ENCODE measurements around the gene GPR160. TPM values are rescaled to one million over a fixed set of nuclear protein-coding genes. Genes with fewer than 3 reads are reported as not detected.

The GPR160 gene
- total and polyA plus RNA-seq, 2 donors (not counting 1 experiment from before 2014, with no cell fraction given): 0.50 to 0.58 TPM

DNA sequence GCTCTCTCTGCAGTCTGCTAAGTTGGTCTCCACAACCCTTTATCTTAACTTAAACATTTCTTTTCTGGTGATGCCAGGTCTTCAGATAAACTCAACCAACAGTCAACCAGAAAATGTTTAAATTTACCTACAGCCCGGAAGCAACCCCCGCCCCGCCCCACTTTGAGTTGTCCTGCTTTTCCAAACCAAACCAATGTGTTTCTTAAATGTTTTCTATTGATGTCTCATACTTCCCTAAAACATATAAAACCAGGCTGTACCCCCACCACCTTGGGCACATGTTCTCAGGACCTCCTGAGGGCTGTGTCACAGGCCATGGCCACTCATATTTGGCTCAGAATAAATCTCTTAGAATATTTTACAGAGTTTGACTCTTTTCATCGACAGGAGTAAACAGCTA, 13.2 kb upstream of the GPR160 start:
- no peaks in the 10 kb centered on the region for H4K20me1 ChIP-seq (ENCODE audit: control insufficient read depth, extremely low read depth, insufficient read depth, low read length)
- no peaks in the 10 kb centered on the region for H3K27me3 ChIP-seq (ENCODE audit: control insufficient read depth, insufficient read depth, low read length)
- H3K4me1 ChIP-seq (ENCODE audit: control insufficient read depth, extremely low read depth, insufficient read depth, low read length): no peaks in the 10 kb centered on the region
- no peak overlapping the region for H3K27ac ChIP-seq (ENCODE audit: insufficient read depth, low read length)
- H3K9ac ChIP-seq (ENCODE audit: insufficient read depth, low read length): no peak overlapping the region
- H3K4me3 ChIP-seq (replicated peaks in 1 of 4; ENCODE audit: control extremely low read depth in 1 of 4, insufficient read depth in 1 of 4, low read depth in 3 of 4, low read length in 4 of 4): no peak overlapping the region
- H2AFZ ChIP-seq (ENCODE audit: low read length): no peak overlapping the region
- H3K79me2 ChIP-seq (ENCODE audit: control insufficient read depth, insufficient read depth, low read length): no peaks in the 10 kb centered on the region
- DNase-seq (ENCODE audit: low read depth in 2 of 2): no peak
- no peaks in the 10 kb centered on the region for H3K36me3 ChIP-seq (ENCODE audit: control insufficient read depth, insufficient read depth, low read length)
- no peak overlapping the region for H3K4me2 ChIP-seq (ENCODE audit: extremely low read depth, insufficient read depth, low read length)
- no peaks in the 10 kb centered on the region for H3K9me3 ChIP-seq (ENCODE audit: control insufficient read depth, insufficient read depth, low read depth, low read length)
- no peak for TF ChIP-seq EZH2 (IDR thresholded peaks at IDR 0.05; ENCODE audit: low read length, missing control alignments)
- TF ChIP-seq, protein P1, sequence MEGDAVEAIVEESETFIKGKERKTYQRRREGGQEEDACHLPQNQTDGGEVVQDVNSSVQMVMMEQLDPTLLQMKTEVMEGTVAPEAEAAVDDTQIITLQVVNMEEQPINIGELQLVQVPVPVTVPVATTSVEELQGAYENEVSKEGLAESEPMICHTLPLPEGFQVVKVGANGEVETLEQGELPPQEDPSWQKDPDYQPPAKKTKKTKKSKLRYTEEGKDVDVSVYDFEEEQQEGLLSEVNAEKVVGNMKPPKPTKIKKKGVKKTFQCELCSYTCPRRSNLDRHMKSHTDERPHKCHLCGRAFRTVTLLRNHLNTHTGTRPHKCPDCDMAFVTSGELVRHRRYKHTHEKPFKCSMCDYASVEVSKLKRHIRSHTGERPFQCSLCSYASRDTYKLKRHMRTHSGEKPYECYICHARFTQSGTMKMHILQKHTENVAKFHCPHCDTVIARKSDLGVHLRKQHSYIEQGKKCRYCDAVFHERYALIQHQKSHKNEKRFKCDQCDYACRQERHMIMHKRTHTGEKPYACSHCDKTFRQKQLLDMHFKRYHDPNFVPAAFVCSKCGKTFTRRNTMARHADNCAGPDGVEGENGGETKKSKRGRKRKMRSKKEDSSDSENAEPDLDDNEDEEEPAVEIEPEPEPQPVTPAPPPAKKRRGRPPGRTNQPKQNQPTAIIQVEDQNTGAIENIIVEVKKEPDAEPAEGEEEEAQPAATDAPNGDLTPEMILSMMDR (conservative IDR thresholded peaks at IDR 0.05 in 1 of 2, IDR thresholded peaks at IDR 0.05 in 1 of 2; ENCODE audit: low read depth in 1 of 2, low read length in 2 of 2): no peak

DNA sequence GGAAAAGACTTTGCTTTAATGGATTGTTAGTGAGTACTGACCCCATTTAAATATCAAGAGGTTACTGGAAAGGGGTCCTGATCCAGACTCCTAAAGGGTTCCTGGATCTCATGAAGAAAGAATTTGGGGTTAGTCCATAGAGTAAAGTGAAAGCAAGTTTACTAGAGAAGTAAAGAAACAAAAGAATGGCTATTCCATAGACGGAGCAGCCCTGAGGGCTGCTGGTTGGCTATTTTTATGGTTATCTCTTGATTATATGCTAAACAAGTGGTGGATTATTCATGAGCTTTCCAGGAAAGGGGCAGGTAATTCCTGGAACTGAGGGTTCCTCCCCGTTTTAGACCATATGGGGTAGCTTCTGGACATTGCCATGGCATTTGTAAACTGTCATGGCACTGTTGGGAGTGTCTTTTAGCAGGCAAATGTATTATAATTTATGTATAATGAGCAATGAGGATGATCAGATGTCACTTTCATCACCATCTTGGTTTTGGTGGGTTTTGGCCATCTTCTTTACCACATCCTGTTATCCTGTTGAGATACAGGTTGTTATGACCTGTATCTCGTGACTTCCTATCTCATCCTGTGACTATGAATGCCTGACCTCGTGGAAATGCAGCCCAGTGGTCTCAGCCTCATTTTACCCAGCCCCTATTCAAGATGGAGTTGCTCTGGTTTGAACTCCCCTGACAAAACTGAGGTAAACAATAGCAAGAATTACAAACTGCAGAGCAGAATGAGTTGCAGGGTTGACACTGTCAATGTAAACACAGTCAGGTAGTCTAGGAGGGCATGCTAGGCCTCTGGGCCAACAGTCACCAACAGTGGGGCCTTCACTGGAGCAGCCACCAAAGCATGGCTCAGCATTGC, 10.3 kb upstream of the GPR160 start:
- Histone ChIP-seq H3K9me3 (ENCODE audit: control insufficient read depth, insufficient read depth, low read depth, low read length) (no peaks in the 10 kb centered on the region), H3K4me1 (ENCODE audit: control insufficient read depth, extremely low read depth, insufficient read depth, low read length) (no peaks in the 10 kb centered on the region), H2AFZ (ENCODE audit: low read length) (no peak overlapping the region), H4K20me1 (ENCODE audit: control insufficient read depth, extremely low read depth, insufficient read depth, low read length) (no peaks in the 10 kb centered on the region), H3K9ac (ENCODE audit: insufficient read depth, low read length) (no peak overlapping the region), H3K4me2 (ENCODE audit: extremely low read depth, insufficient read depth, low read length) (no peak overlapping the region), H3K27me3 (ENCODE audit: control insufficient read depth, insufficient read depth, low read length) (no peaks in the 10 kb centered on the region), H3K4me3 (replicated peaks in 1 of 4; ENCODE audit: control extremely low read depth in 1 of 4, insufficient read depth in 1 of 4, low read depth in 3 of 4, low read length in 4 of 4) (no peak overlapping the region), H3K27ac (ENCODE audit: insufficient read depth, low read length) (no peak overlapping the region), H3K36me3 (ENCODE audit: control insufficient read depth, insufficient read depth, low read length) (no peaks in the 10 kb centered on the region), H3K79me2 (ENCODE audit: control insufficient read depth, insufficient read depth, low read length) (no peaks in the 10 kb centered on the region)
- DNase-seq (ENCODE audit: low read depth in 2 of 2): no peak
- TF ChIP-seq, protein P1 (conservative IDR thresholded peaks at IDR 0.05 in 1 of 2, IDR thresholded peaks at IDR 0.05 in 1 of 2; ENCODE audit: low read depth in 1 of 2, low read length in 2 of 2): no peak

DNA sequence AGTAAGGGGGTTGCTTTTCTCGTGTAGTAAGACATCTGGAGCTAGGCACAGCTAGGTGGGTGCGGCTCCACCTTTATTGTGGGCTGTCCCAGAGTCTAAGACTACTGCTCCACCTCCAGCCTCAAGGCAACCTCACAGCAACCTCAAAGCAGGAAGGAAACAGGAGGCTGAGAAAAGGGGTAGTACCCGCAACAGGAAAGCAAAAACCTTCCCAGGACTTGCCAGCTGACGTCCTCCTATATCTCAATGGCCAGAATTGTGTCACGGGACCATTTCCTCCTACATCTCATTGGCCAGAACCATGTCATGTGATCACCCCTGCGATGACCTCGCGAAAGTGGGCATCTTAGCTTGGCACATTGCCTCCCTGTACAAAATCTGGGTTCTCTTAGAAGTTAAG, 4.3 kb upstream of the GPR160 start:
- H3K4me3 ChIP-seq (replicated peaks in 1 of 4; ENCODE audit: control extremely low read depth in 1 of 4, insufficient read depth in 1 of 4, low read depth in 3 of 4, low read length in 4 of 4): no peak overlapping the region
- no peak for TF ChIP-seq EZH2 (IDR thresholded peaks at IDR 0.05; ENCODE audit: low read length, missing control alignments)
- TF ChIP-seq, protein P1 (conservative IDR thresholded peaks at IDR 0.05 in 1 of 2, IDR thresholded peaks at IDR 0.05 in 1 of 2; ENCODE audit: low read depth in 1 of 2, low read length in 2 of 2): no peak
- no peak overlapping the region for H3K4me2 ChIP-seq (ENCODE audit: extremely low read depth, insufficient read depth, low read length)

More for the DNA sequence above, 4.3 kb upstream of the GPR160 start:
- Histone ChIP-seq H3K9ac (ENCODE audit: insufficient read depth, low read length) (no peak overlapping the region), H3K9me3 (ENCODE audit: control insufficient read depth, insufficient read depth, low read depth, low read length) (no peaks in the 10 kb centered on the region), H3K36me3 (ENCODE audit: control insufficient read depth, insufficient read depth, low read length) (no peaks in the 10 kb centered on the region), H3K4me1 (ENCODE audit: control insufficient read depth, extremely low read depth, insufficient read depth, low read length) (no peaks in the 10 kb centered on the region), H3K27me3 (ENCODE audit: control insufficient read depth, insufficient read depth, low read length) (peaks cover 10% of the 10 kb centered on the region), H2AFZ (ENCODE audit: low read length) (no peak overlapping the region), H3K27ac (ENCODE audit: insufficient read depth, low read length) (no peak overlapping the region), H3K79me2 (ENCODE audit: control insufficient read depth, insufficient read depth, low read length) (no peaks in the 10 kb centered on the region), H4K20me1 (ENCODE audit: control insufficient read depth, extremely low read depth, insufficient read depth, low read length) (no peaks in the 10 kb centered on the region)
- DNase-seq (ENCODE audit: low read depth in 2 of 2): no peak
